GM18867 (cell line): ENCODE data around the gene PPP1R16B.

Source experiments
- ATAC-seq: cut with Tn5 transposase; IDR thresholded peaks from one replicate; pipeline ENCODE4 v1.9.1; 2021; ENCODE audit warnings: mild to moderate bottlenecking, moderate library complexity; ENCODE audit not compliant: unreplicated experiment

Gene PPP1R16B

GRCh38 chr20:38894091-38894847, 88.8 kb downstream of the PPP1R16B start:
- ATAC-seq: no peak

DNA sequence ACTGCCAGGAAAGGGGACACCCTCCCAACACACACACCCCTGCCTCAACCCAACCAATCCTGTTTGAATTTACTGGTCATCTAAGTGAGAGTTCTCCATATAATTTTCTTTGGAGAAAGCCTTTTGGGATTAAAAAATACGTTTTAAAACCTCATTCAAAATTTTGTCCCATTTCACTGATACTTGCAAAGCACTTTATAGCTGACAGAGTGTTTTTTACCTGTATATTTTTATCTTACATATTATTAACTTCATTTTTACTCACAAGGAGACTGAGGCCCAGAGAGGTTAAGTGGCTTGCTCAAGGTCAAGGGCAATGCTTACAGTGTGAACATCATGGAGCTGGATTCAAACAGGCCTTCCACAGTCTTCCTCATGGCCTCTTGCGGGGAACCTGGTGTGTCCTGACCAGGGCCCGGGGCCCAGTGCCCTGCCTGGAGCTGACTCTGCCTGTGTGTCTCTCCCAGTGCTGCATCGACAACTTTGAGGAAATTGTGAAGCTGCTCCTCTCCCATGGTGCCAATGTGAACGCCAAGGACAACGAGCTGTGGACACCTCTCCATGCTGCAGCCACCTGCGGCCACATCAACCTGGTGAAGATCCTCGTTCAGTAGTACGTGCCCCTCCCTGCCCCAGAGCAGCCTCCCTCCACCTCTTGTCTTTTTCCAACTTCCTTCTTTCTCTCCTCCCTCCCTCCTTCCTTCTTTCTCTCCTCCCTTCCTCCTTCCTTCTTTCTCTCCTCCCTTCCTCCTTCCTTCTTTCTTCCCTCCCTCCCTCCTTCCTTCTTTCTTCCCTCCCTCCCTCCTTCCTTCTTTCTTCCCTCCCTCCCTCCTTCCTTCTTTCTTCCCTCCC, 89.8 kb downstream of the PPP1R16B start:
- ATAC-seq: no peak

DNA sequence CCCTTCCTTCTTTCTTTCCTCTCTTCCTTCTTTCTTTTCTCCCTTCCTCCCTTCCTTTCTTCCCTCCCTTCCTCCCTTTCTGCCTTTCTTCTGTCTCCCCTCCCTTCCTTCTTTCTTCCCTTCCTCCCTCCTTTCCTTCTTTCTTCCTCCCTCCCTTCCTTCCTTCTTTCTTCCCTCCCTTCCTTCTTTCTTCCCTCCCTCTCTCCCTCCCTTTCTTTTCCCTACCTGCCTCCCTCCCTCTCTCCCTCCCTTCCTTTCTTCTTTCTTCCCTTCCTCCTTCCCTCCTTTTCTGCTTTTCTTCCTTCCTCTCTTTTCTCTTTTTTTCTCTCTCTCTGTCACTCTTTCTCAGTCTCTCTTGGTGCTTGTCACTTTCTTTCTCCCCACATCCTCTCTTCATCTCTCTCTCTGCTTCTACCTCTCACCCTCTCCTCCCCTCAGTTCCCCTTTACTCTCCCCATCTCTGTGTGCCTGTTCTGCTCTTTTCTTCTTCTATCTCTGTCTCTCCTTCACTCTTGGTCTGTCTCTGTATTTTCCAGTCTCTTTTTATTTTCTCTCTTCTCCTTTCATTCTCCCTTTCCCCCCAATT, 90.6 kb downstream of the PPP1R16B start:
- ATAC-seq: no peak

DNA sequence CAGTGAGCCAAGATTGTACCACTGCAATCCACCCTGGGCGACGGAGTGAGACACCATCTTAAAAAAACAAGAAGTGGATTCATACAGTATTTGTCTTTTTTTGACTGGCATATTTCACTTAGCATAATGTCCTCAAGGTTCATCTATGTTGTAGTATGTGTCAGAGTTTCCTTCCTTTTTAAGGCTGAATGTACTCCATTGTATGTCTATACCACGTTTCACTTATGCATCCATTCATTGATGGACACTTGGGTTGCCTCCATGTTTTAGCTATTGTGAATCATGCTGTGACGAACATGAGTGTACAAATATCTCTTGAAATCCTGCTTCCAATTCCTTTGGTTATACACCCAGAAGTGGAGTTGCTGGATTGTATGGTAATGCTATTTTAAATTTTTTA, 91.8 kb downstream of the PPP1R16B start:
- no peak for ATAC-seq

GRCh38 chr20:38900606-38901005, 95.1 kb downstream of the PPP1R16B start:
- ATAC-seq: no peak

- no peak for ATAC-seq
Measured at GRCh38 chr20:38902601-38903000, 97.1 kb downstream of the PPP1R16B start.

DNA sequence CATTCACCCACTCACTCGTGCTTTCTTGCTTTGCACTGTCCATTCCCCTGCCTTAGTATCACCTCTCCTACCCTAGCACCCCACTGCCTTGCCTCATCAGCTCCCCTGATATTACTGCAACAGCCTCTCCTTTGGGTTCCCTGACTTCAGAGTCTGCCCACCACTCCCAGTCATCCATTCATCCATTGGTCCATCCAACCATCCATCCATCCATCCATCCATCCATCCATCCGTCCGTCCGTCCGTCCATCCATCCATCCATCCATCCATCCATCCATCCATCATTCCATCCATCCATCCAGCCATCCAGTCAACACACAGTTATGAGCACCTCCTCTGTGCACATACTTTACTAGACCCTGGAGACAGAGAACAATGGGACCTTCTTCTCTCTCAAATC, 97.8 kb downstream of the PPP1R16B start:
- ATAC-seq: no peak

GRCh38 chr20:38905375-38905774, 99.9 kb downstream of the PPP1R16B start:
- ATAC-seq: no peak

DNA sequence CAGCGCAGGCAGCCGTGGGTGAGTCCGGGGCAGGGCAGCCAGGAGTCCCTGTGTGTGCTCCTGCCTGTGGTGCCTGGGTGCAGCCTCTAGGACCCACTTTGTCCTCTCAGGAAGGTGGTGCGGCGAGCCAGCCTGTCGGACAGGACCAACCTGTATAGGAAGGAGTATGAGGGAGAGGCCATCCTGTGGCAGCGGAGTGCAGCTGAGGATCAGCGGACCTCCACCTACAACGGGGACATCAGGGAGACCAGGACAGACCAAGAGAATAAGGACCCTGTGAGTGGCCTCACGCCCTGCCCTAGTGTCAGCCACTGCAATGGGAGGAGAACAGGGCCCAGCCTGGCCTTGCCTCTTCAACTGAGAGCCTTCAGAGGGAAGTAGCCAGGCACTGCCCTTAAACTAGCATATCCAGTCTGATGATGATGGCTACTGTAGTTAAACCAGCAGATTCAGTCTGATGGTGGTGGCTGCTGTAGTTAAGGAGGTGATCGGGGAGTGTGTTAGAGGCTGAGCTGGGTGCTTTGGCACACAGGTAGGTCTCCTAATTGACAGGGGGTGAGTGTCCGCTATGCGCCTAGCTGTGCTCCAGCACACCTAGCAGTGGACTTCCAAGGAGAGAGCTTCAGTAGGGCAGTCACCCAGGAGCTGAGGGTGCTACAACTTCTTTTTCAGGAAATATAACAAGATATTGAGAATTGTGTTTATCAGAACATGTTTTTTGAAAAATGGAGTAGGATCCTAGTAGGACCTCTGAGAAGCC, 102.6 kb downstream of the PPP1R16B start:
- ATAC-seq: no peak

DNA sequence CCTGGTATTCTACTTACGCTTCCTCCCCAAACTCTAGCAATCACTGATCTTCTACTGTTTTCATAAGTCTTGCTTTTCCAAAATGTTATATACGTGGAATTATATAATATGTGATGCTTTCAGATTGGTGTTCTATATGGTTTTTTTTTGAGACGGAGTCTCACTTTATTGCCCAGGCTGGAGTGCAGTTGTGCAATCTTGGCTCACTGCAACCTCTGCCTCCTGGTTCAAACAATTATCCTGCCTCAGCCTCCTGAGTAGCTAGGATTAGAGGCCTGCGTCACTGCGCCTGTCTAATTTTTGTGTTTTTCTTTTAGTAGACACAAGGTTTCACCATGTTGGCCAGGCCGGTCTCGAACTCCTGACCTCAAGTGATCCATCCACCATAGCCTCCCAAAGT, 109.9 kb downstream of the PPP1R16B start:
- ATAC-seq: no peak

GRCh38 chr20:38917657-38918056, 112.2 kb downstream of the PPP1R16B start:
- ATAC-seq: no peak

GRCh38 chr20:38918172-38918571, 112.7 kb downstream of the PPP1R16B start:
- no peak for ATAC-seq

DNA sequence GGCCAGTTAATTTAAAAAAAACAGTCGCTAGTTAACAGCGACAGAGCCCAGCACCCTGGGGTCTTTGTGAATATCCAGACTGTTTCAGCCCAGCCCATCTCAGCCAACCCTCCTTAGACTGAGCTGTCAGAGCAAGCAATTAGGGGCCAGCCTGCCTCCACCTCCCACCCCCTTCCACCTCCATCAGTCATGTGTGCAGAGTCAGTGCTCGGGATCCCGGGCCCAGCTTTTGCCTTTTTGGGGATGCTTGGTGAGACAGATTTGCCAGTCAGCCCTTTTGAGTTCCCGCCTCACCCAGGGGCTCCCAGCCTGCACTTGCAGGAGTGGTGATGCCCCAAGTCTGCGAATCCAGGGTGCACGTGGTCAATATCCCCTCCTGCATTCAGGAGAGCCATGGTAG, 114.2 kb downstream of the PPP1R16B start:
- no peak for ATAC-seq

GRCh38 chr20:38920411-38920810, 114.9 kb downstream of the PPP1R16B start:
- no peak for ATAC-seq

DNA sequence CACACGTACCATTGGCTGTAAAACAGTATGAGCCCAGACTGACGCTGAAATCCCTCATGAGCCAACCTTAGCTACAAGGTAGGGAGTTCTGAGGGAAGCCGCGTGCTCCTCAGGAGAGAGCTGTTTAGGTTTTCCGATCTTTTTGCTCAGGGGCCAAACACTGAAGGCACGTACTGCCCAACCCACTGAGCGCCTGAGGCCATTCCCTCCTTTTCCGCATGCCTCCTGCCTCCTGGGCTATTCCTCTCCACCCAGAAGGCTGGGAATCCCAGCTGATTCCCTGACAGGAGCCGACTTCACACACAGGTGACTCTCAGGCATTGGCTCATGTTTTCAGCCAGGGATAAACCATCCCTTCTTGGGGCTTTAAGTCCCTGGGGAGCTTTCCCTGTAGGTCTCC, 115.4 kb downstream of the PPP1R16B start:
- no peak for ATAC-seq

DNA sequence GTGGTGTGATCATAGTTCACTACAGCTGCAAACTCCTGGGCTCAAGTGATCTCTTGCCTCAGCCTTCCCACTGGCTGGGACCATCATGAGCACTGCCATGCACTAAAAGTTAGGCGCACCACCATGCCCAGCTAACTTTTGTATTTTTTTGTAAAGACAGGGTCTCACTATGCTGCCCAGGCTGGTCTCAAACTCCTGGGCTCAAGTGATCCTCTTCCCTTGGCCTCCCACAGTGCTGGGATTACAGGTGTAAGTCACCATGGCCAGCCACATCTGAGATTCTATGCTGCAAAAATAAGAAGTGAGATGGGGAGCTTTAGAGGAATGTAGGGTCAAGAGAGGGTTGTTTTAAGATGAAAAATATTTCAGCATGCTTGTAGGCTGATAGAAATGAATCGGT, 119.2 kb downstream of the PPP1R16B start:
- no peak for ATAC-seq

- peak; percentile 84 for ATAC-seq
Measured at GRCh38 chr20:38926142-38926933, 120.8 kb downstream of the PPP1R16B start, which contains the start of gene FAM83D. TSS of gene FAM83D (plus strand) at chr20:38926417. CDS start at chr20:38926443, 26 bp downstream.

DNA sequence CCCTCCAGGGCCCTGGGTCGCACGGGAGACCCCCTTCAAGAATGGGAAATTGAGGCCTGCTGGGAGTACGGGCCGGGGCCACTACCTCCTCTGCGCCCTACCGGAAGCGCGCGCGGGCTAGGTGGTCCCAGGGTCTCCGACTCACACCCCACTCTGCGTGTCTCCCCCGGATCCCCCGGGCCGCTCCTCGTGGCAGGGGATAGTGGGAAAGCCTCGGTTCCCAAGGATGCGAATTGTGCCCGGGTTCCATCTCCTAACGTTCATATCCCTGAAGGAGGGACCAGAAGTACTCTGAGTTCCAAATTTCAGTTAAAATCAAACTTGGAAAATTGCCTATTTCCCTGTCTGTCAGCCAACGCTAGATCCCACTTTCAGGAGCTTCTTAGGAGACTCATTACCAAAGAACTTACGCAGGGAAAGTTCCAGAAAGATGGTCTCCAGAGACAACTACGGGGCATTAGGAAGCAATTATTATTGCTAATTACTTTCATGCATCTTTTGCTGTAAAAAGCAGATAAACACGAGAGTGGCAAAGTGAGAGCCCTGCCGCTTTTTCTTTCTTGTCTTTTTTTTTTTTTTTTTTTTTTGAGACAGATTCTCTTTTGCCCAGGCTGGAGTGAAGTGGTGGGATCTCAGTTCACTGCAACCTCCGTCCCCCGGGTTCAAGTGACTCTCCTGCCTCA, 121.6 kb downstream of the PPP1R16B start:
- ATAC-seq: no peak

- no peak for ATAC-seq
Measured at GRCh38 chr20:38927902-38928578, 122.5 kb downstream of the PPP1R16B start.
